ENCODE data around the gene HNF1B.
A peak's percentile ranks its signal among the peaks of the same experiment; 100 is the strongest.
"Not testable (repeated sequence)": the region's sequence is repeated elsewhere in the genome, so short reads cannot be mapped to it uniquely, and the experiment has no call there.

The HNF1B gene

GRCh38 chr17:37708008-37708615 lies 36.7 kb downstream of the HNF1B start:
- DNase-seq (ENCODE audit: low read depth in 4 of 4, low spot score in 1 of 4): no peak

GRCh38 chr17:37706446-37706845 lies 38.4 kb downstream of the HNF1B start:
- DNase-seq (ENCODE audit: low read depth in 4 of 4, low spot score in 1 of 4): no peak

GRCh38 chr17:37702598-37702997 lies 42.3 kb downstream of the HNF1B start:
- no peak for DNase-seq (ENCODE audit: low read depth in 4 of 4, low spot score in 1 of 4)

GRCh38 chr17:37701496-37701898 lies 43.4 kb downstream of the HNF1B start:
- peak in 3 of 4 experiments; percentile 7 to 31 (median 19) for DNase-seq (ENCODE audit: low read depth in 4 of 4, low spot score in 1 of 4)

- no peak for DNase-seq (ENCODE audit: low read depth in 4 of 4, low spot score in 1 of 4)
Observed at GRCh38 chr17:37700881-37701280, 44.0 kb downstream of the HNF1B start.

GRCh38 chr17:37699285-37699973 lies 45.4 kb downstream of the HNF1B start:
- no peak for DNase-seq (ENCODE audit: low read depth in 4 of 4, low spot score in 1 of 4)

- DNase-seq (ENCODE audit: low read depth in 4 of 4, low spot score in 1 of 4): no peak
Observed at GRCh38 chr17:37698911-37699255, 46.0 kb downstream of the HNF1B start.

GRCh38 chr17:37698132-37698910 lies 46.5 kb downstream of the HNF1B start:
- DNase-seq (ENCODE audit: low read depth in 4 of 4, low spot score in 1 of 4): peak in 1 of 4 experiments; percentile 1

- DNase-seq (ENCODE audit: low read depth in 4 of 4, low spot score in 1 of 4): no peak
Observed at GRCh38 chr17:37697381-37697780, 47.5 kb downstream of the HNF1B start.

- DNase-seq (ENCODE audit: low read depth in 4 of 4, low spot score in 1 of 4): no peak
Observed at GRCh38 chr17:37696366-37696765, 48.5 kb downstream of the HNF1B start.

GRCh38 chr17:37695726-37696125 lies 49.1 kb downstream of the HNF1B start:
- DNase-seq (ENCODE audit: low read depth in 4 of 4, low spot score in 1 of 4): no peak

GRCh38 chr17:37694734-37695133 lies 50.1 kb downstream of the HNF1B start:
- DNase-seq (ENCODE audit: low read depth in 4 of 4, low spot score in 1 of 4): no peak

- no peak for DNase-seq (ENCODE audit: low read depth in 4 of 4, low spot score in 1 of 4)
Observed at GRCh38 chr17:37693328-37693727, 51.5 kb downstream of the HNF1B start.

- DNase-seq (ENCODE audit: low read depth in 4 of 4, low spot score in 1 of 4): no peak
Observed at GRCh38 chr17:37691807-37692206, 53.1 kb downstream of the HNF1B start.

GRCh38 chr17:37689317-37689716 lies 55.5 kb downstream of the HNF1B start:
- DNase-seq (ENCODE audit: low read depth in 4 of 4, low spot score in 1 of 4): no peak

- no peak for DNase-seq (ENCODE audit: low read depth in 4 of 4, low spot score in 1 of 4)
Observed at GRCh38 chr17:37683454-37683984, 61.3 kb downstream of the HNF1B start.

GRCh38 chr17:37682007-37682406 lies 62.9 kb downstream of the HNF1B start:
- DNase-seq (ENCODE audit: low read depth in 4 of 4, low spot score in 1 of 4): no peak

GRCh38 chr17:37679995-37680394 lies 64.9 kb downstream of the HNF1B start:
- not testable (repeated sequence) for DNase-seq (ENCODE audit: low read depth in 4 of 4, low spot score in 1 of 4)

GRCh38 chr17:37678036-37678435 lies 66.8 kb downstream of the HNF1B start:
- DNase-seq (ENCODE audit: low read depth in 4 of 4, low spot score in 1 of 4): no peak

GRCh38 chr17:37677021-37677420 lies 67.8 kb downstream of the HNF1B start:
- DNase-seq (ENCODE audit: low read depth in 4 of 4, low spot score in 1 of 4): no peak

- no peak for DNase-seq (ENCODE audit: low read depth in 4 of 4, low spot score in 1 of 4)
Observed at GRCh38 chr17:37676115-37676925, 68.5 kb downstream of the HNF1B start.

Measured in stimulated activated CD4-positive, alpha-beta T cell treated with anti-CD3 and anti-CD28 coated beads, Interleukin-1b, Interleukin-23, amount 100 ng/mL, for 24 hours (primary cell).